CD14-positive monocyte (primary cell): ENCODE results near the gene MTFMT. TPM values are rescaled to one million over a fixed set of nuclear protein-coding genes. Genes with fewer than 3 reads are reported as not detected.

ENCODE experiments used
- DNase-seq, 3 donors: peaks; one replicate each; pipeline ENCODE4 v3.0.0-alpha.2; 2011 to 2022
- H2AFZ ChIP-seq: 2 replicates; pipeline ENCODE4 v1.6.0; 2012; ENCODE audit warnings: mild to moderate bottlenecking, low read depth, low read length, inconsistent platforms; ENCODE audit not compliant: insufficient read depth, poor library complexity, severe bottlenecking
- H3K27ac ChIP-seq, 2 donors: 1 replicate in 1 of 2; 2 replicates in 1 of 2; pipeline ENCODE4 v1.5.1; 2012 to 2013; ENCODE audit warnings: low read length in 2 of 2, control low read depth in 1 of 2, inconsistent platforms in 1 of 2, low read depth in 1 of 2, mild to moderate bottlenecking in 1 of 2
- H3K27me3 ChIP-seq, 2 donors: one replicate each; pipeline versions ENCODE4 v1.6.0 to v1.6.1; 2011 to 2013; ENCODE audit warnings: low read length in 2 of 2; ENCODE audit not compliant: control insufficient read depth in 2 of 2, insufficient read depth in 2 of 2
- H3K36me3 ChIP-seq, 2 donors: replicated peaks in 1 of 2; 1 replicate in 1 of 2; 2 replicates in 1 of 2; pipeline versions ENCODE4 v1.5.1 to v1.6.1; 2012 to 2013; ENCODE audit warnings: low read length in 2 of 2, control low read depth in 1 of 2, inconsistent platforms in 1 of 2, mild to moderate bottlenecking in 1 of 2; ENCODE audit not compliant: insufficient read depth in 2 of 2, control insufficient read depth in 1 of 2
- H3K4me1 ChIP-seq, 2 donors: 1 replicate in 1 of 2; 2 replicates in 1 of 2; pipeline versions ENCODE4 v1.5.1 to v1.6.1; 2012 to 2013; ENCODE audit warnings: low read length in 2 of 2, control low read depth in 1 of 2, inconsistent platforms in 1 of 2, mild to moderate bottlenecking in 1 of 2, moderate library complexity in 1 of 2; ENCODE audit not compliant: insufficient read depth in 2 of 2, control insufficient read depth in 1 of 2
- H3K4me2 ChIP-seq: replicated peaks from 2 replicates; pipeline ENCODE3; 2012; ENCODE audit warnings: low read length, moderate library complexity, mild to moderate bottlenecking; ENCODE audit not compliant: poor library complexity, severe bottlenecking; ENCODE audit errors: extremely low read depth
- H3K4me3 ChIP-seq, 3 experiments: fragments of 200-600 bp in 1 of 3; sonication (generic) in 1 of 3; replicated peaks in 1 of 3; 1 replicate in 2 of 3; 2 replicates in 1 of 3; pipeline ENCODE4 v1.5.1; 2011 to 2013; ENCODE audit warnings: low read length in 3 of 3, mild to moderate bottlenecking in 3 of 3, control low read depth in 2 of 3, low read depth in 2 of 3, inconsistent platforms in 1 of 3, moderate library complexity in 1 of 3
- H3K79me2 ChIP-seq: 2 replicates; pipeline ENCODE4 v1.6.0; 2012; ENCODE audit warnings: mild to moderate bottlenecking, control low read depth, inconsistent platforms, low read length, moderate library complexity; ENCODE audit not compliant: insufficient read depth
- H3K9ac ChIP-seq: 2 replicates; pipeline ENCODE4 v1.6.0; 2017; ENCODE audit warnings: low read length, mild to moderate bottlenecking; ENCODE audit not compliant: insufficient read depth, poor library complexity, severe bottlenecking
- H3K9me3 ChIP-seq, 2 donors: replicated peaks in 1 of 2; 1 replicate in 1 of 2; 2 replicates in 1 of 2; pipeline versions ENCODE4 v1.5.1 to v1.6.1; 2012 to 2013; ENCODE audit warnings: low read length in 2 of 2, control low read depth in 1 of 2; ENCODE audit not compliant: control insufficient read depth in 1 of 2, insufficient read depth in 1 of 2
- H4K20me1 ChIP-seq: 2 replicates; pipeline ENCODE4 v1.6.0; 2012; ENCODE audit warnings: mild to moderate bottlenecking, low read length, control low read depth, moderate library complexity; ENCODE audit not compliant: insufficient read depth
- H3K27ac Mint-ChIP-seq, 7 donors: one replicate each; pipeline ENCODE4 v1.8.0; 2020; ENCODE audit warnings: mild to moderate bottlenecking in 7 of 7, mixed read lengths in 7 of 7, moderate library complexity in 6 of 7, inconsistent platforms in 2 of 7
- H3K27me3 Mint-ChIP-seq, 3 donors: one replicate each; pipeline ENCODE4 v1.8.0; 2021 to 2022; ENCODE audit warnings: low read depth in 3 of 3, mild to moderate bottlenecking in 3 of 3, mixed read lengths in 3 of 3, moderate library complexity in 3 of 3, inconsistent platforms in 1 of 3
- H3K36me3 Mint-ChIP-seq, 2 donors: one replicate each; pipeline ENCODE4 v1.8.0; 2020; ENCODE audit warnings: mixed read lengths in 2 of 2, inconsistent platforms in 1 of 2, mild to moderate bottlenecking in 1 of 2
- H3K4me1 Mint-ChIP-seq: one replicate; pipeline ENCODE4 v1.8.0; 2020; ENCODE audit warnings: mild to moderate bottlenecking, mixed read lengths
- H3K4me3 Mint-ChIP-seq, 2 donors: one replicate each; pipeline ENCODE4 v1.8.0; 2020; ENCODE audit warnings: mild to moderate bottlenecking in 2 of 2, mixed read lengths in 2 of 2, moderate library complexity in 1 of 2
- H3K9me3 Mint-ChIP-seq, 7 donors: one replicate each; pipeline ENCODE4 v1.8.0; 2020 to 2022; ENCODE audit warnings: mixed read lengths in 7 of 7, mild to moderate bottlenecking in 6 of 7, moderate library complexity in 6 of 7, inconsistent platforms in 2 of 7
- CTCF ChIP-seq: fragments of 200-600 bp; IDR thresholded peaks from one replicate; pipeline ENCODE4 v1.8.0; 2022; ENCODE audit warnings: antibody characterized with exemption, mild to moderate bottlenecking
- WGBS: methylation state at CpG from one replicate; pipeline ENCODE4 v1.1.5; 2013; ENCODE audit warnings: missing lambda C conversion rate; ENCODE audit not compliant: insufficient coverage; 5-methylcytosine and 5-hydroxymethylcytosine counted together
- intact Hi-C, 2 donors: fragments of 100-400 bp; cut with micrococcal nuclease; formaldehyde crosslinking; loops; one replicate each; pipeline versions ENCODE4 v1.15.0 to v1.15.1; 2023
- polyA plus RNA-seq, 3 donors: library from polyadenylated mRNA; depleted of rRNA in 1 of 3; unstranded in 2 of 3; stranded (reverse) in 1 of 3; fragments of 300-500 nt in 2 of 3; fragments of >200 nt in 1 of 3; fragmentation: Illumina TruSeq in 2 of 3; gene quantifications; 1 replicate in 2 of 3; 2 replicates in 1 of 3; pipeline ENCODE4 v1.2.3, GENCODE V29; 2012 to 2021

Gene MTFMT
- polyA plus RNA-seq, 3 donors = 5.1 to 10.8 (median 9.0) TPM

GRCh38 chr15:65052956-65053355 lies 23.5 kb upstream of the MTFMT start:
- H3K27ac ChIP-seq = no peak overlapping the region
- H3K27ac Mint-ChIP-seq = no peak overlapping the region
- no peaks in the 10 kb centered on the region for H3K36me3 Mint-ChIP-seq
- H3K9me3 Mint-ChIP-seq = peaks cover 0 to 3% (median 0%) of the 10 kb centered on the region in 7 donors
- no peak overlapping the region for H2AFZ ChIP-seq
- peaks cover 7 to 17% (median 7%) of the 10 kb centered on the region in 3 donors for H3K27me3 Mint-ChIP-seq
- DNase-seq = no peak
- H3K4me2 ChIP-seq = no peak overlapping the region
- TF ChIP-seq CTCF = no peak
- WGBS = 88% methylated on average over 1 of the region's 2 CpGs
- H3K9me3 ChIP-seq = no peaks in the 10 kb centered on the region
- no peak overlapping the region for H3K4me3 ChIP-seq
- H3K36me3 ChIP-seq = no peaks in the 10 kb centered on the region
- peaks cover 10 to 16% of the 10 kb centered on the region in 2 donors for H3K4me1 ChIP-seq
- no peak overlapping the region for H3K9ac ChIP-seq
- no peak overlapping the region for H3K4me3 Mint-ChIP-seq
- no peaks in the 10 kb centered on the region for H4K20me1 ChIP-seq
- H3K4me1 Mint-ChIP-seq = peaks cover 16% of the 10 kb centered on the region
- intact Hi-C loops = loop anchor here in 1 of 2 donors (10.0 kb wide), 1 partner anchor 242 kb away; the partner anchor contains the start of gene RNU5A-1
- no peaks in the 10 kb centered on the region for H3K27me3 ChIP-seq
- H3K79me2 ChIP-seq = no peaks in the 10 kb centered on the region

- Histone ChIP-seq H3K36me3 (no peaks in the 10 kb centered on the region), H2AFZ (no peak overlapping the region), H3K4me2 (no peak overlapping the region), H3K9me3 (no peaks in the 10 kb centered on the region), H3K79me2 (no peaks in the 10 kb centered on the region), H3K9ac (no peak overlapping the region), H3K4me1 (peaks cover 10 to 16% of the 10 kb centered on the region in 2 donors), H3K4me3 (no peak overlapping the region), H3K27me3 (no peaks in the 10 kb centered on the region), H4K20me1 (no peaks in the 10 kb centered on the region), H3K27ac (no peak overlapping the region)
- TF ChIP-seq CTCF = no peak
- Mint-ChIP-seq H3K27ac (no peak overlapping the region), H3K4me3 (no peak overlapping the region), H3K36me3 (no peaks in the 10 kb centered on the region), H3K27me3 (peaks cover 7 to 17% (median 9%) of the 10 kb centered on the region in 3 donors), H3K9me3 (peaks cover 0 to 3% (median 0%) of the 10 kb centered on the region in 7 donors), H3K4me1 (peaks cover 16% of the 10 kb centered on the region)
- WGBS = 89% methylated on average over 2 of the region's 2 CpGs
- intact Hi-C loops = loop anchor here in 1 of 2 donors (10.0 kb wide), 1 partner anchor 244 kb away; the partner anchor contains the start of gene RNU5A-1
- DNase-seq = no peak
Measured at GRCh38 chr15:65051266-65051665, 21.8 kb upstream of the MTFMT start.
